ENCODE measurements around the gene MINK1. TPM values are rescaled to one million over a fixed set of nuclear protein-coding genes. Genes with fewer than 3 reads are reported as not detected.
A peak's percentile ranks its signal among the peaks of the same experiment; 100 is the strongest.

Gene MINK1
- polyA plus RNA-seq, 1 donor from 2014 or later = 21.4 TPM

DNA sequence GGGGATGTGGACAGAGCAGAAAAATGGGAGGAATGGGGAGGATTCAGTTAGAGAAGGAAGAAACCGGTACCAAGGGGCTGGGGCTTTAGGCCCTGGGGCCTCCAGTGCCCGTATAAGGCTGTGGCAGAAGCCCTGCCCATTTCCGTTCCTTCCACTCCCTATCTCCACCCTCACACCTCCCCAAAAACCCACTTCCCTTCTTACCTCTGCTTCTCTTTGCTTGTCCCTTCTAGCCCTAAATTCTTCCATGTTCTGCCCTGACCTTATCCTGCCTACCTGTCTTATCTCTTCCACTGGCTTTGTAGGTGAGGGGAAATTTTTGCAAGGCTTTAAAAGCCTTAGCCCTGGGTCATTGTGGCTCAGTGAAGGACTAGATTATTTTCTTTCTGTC lies 111.0 kb downstream of the MINK1 start:
- Mint-ChIP-seq H3K27me3 (no peaks in the 10 kb centered on the region), H3K9me3 (no peaks in the 10 kb centered on the region), H3K36me3 (peaks cover 5% of the 10 kb centered on the region), H3K4me3 (peak overlapping the region; percentile 79 to 94 (median 92)), H3K4me1 (peaks cover 42 to 56% (median 42%) of the 10 kb centered on the region in 3 donors), H3K27ac (peak overlapping the region; percentile 16 to 97 (median 90))

- Mint-ChIP-seq H3K27me3 (no peaks in the 10 kb centered on the region), H3K9me3 (no peaks in the 10 kb centered on the region), H3K4me3 (peak overlapping the region; percentile 79 to 97 (median 94)), H3K27ac (peak overlapping the region; percentile 16 to 97 (median 90)), H3K4me1 (peaks cover 41 to 54% (median 42%) of the 10 kb centered on the region in 3 donors), H3K36me3 (peaks cover 5% of the 10 kb centered on the region)
Measured at GRCh38 chr17:4944554-4945175, 111.5 kb downstream of the MINK1 start.

- H3K9me3 Mint-ChIP-seq = no peaks in the 10 kb centered on the region
- peak overlapping the region; percentile 79 to 97 (median 94) for H3K4me3 Mint-ChIP-seq
- H3K4me1 Mint-ChIP-seq = peaks cover 37 to 53% (median 39%) of the 10 kb centered on the region in 3 donors
- peak overlapping the region; percentile 90 to 97 (median 94) for H3K27ac Mint-ChIP-seq
- peaks cover 5% of the 10 kb centered on the region for H3K36me3 Mint-ChIP-seq
- H3K27me3 Mint-ChIP-seq = no peaks in the 10 kb centered on the region
Measured at GRCh38 chr17:4945176-4945943, 112.2 kb downstream of the MINK1 start.

DNA sequence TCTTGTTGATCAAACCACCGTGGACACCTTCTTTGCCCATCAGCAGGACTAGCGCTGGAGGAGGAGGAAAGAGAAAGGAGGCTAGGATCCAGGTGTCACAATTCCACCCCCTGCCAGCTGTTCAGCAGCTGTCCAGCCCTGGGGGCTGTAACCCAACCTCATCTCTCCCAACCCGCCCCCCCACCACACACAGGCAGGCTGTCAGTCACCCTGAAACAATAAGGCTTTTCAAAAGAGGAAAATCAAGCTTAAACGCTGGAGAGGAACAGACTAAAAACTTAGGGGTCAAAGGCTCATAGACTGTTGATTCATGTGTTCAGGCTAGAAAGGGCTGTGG lies 112.8 kb downstream of the MINK1 start:
- H3K27ac Mint-ChIP-seq = peak overlapping the region; percentile 90 to 97 (median 93)
- H3K9me3 Mint-ChIP-seq = no peaks in the 10 kb centered on the region
- H3K4me3 Mint-ChIP-seq = peak overlapping the region; percentile 91 to 99 (median 96)
- peaks cover 37 to 53% (median 41%) of the 10 kb centered on the region in 3 donors for H3K4me1 Mint-ChIP-seq
- H3K36me3 Mint-ChIP-seq = peaks cover 5% of the 10 kb centered on the region
- no peaks in the 10 kb centered on the region for H3K27me3 Mint-ChIP-seq

DNA sequence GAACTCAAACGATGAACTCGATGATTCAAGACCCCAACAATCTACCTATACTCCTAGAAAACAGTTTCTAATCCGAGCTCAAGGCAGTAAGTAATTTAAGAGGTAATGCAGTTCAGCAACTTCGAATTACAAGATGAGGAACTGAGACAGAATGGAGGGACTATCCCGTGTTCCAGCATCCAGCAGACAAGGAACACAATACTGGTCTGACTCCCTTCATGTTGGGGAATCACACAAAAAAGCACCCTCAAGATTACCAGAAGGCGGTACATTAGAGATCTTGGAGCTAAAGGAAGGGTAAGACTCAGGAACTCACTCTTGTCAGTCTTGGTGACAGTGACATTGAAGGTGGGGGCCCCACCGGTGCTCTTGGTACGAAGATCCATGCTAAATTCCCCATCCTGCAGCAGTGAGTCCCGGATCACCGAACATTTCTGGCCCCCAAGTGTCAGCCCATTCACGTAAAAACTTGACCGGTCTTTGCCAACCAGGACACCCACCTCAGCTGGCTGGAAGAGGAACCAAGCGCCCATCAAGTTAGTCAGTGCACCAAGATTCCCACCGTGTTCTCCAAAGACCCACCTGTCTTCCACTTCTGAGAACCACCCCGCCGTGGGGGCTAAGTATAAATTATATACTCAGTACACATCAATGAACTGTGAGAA lies 113.3 kb downstream of the MINK1 start:
- Mint-ChIP-seq H3K27me3 (no peaks in the 10 kb centered on the region), H3K9me3 (no peaks in the 10 kb centered on the region), H3K36me3 (peaks cover 5% of the 10 kb centered on the region), H3K4me3 (peak overlapping the region; percentile 91 to 99 (median 96)), H3K27ac (peak overlapping the region; percentile 90 to 97 (median 93)), H3K4me1 (peaks cover 32 to 49% (median 37%) of the 10 kb centered on the region in 3 donors)

GRCh38 chr17:4947010-4947410 lies 113.9 kb downstream of the MINK1 start:
- peaks cover 3% of the 10 kb centered on the region for H3K36me3 Mint-ChIP-seq
- peaks cover 26 to 43% (median 32%) of the 10 kb centered on the region in 3 donors for H3K4me1 Mint-ChIP-seq
- H3K27me3 Mint-ChIP-seq = no peaks in the 10 kb centered on the region
- peak overlapping the region; percentile 91 to 99 (median 96) for H3K4me3 Mint-ChIP-seq
- H3K27ac Mint-ChIP-seq = peak overlapping the region; percentile 90 to 97 (median 93)
- no peaks in the 10 kb centered on the region for H3K9me3 Mint-ChIP-seq

Other genes with a start within 250 kb of the MINK1 start
- gene SMTNL2, start 248.8 kb upstream of the MINK1 start, polyA plus RNA-seq = not detected
- 0.41 TPM for gene ALOX15, start 191.7 kb upstream of the MINK1 start, polyA plus RNA-seq
- 12.7 TPM for gene PELP1, start 129.2 kb upstream of the MINK1 start, polyA plus RNA-seq
- 21.5 TPM for gene ARRB2, start 122.7 kb upstream of the MINK1 start, polyA plus RNA-seq
- gene MED11, start 101.9 kb upstream of the MINK1 start, polyA plus RNA-seq = 48.1 TPM
- gene ZMYND15, start 93.5 kb upstream of the MINK1 start, polyA plus RNA-seq = not detected
- 17.7 TPM for gene CXCL16, start 93.4 kb upstream of the MINK1 start, polyA plus RNA-seq
- not detected for gene TM4SF5, start 61.5 kb upstream of the MINK1 start, polyA plus RNA-seq
- gene VMO1, start 47.0 kb upstream of the MINK1 start, polyA plus RNA-seq = not detected
- gene GLTPD2, start 44.4 kb upstream of the MINK1 start, polyA plus RNA-seq = not detected
- 261 TPM for gene PSMB6, start 37.2 kb upstream of the MINK1 start, polyA plus RNA-seq
- gene PLD2, start 26.2 kb upstream of the MINK1 start, polyA plus RNA-seq = 4.9 TPM
- 1.0 TPM for gene C17orf107, start 66.2 kb downstream of the MINK1 start, polyA plus RNA-seq
- 0.89 TPM for gene CHRNE, start 69.8 kb downstream of the MINK1 start, polyA plus RNA-seq
- 0.26 TPM for gene GP1BA, start 98.9 kb downstream of the MINK1 start, polyA plus RNA-seq
- 70.9 TPM for gene SLC25A11, start 106.7 kb downstream of the MINK1 start, polyA plus RNA-seq
- 27.3 TPM for gene RNF167, start 106.9 kb downstream of the MINK1 start, polyA plus RNA-seq
- gene PFN1, start 115.2 kb downstream of the MINK1 start, polyA plus RNA-seq = 1,903 TPM
- 3.1 TPM for gene ENO3, start 117.8 kb downstream of the MINK1 start, polyA plus RNA-seq
- gene SPAG7, start 134.5 kb downstream of the MINK1 start, polyA plus RNA-seq = 97.1 TPM
- 19.1 TPM for gene CAMTA2, start 154.3 kb downstream of the MINK1 start, polyA plus RNA-seq
- 0.36 TPM for gene INCA1, start 164.2 kb downstream of the MINK1 start, polyA plus RNA-seq
- 15.0 TPM for gene KIF1C, start 164.6 kb downstream of the MINK1 start, polyA plus RNA-seq
- not detected for gene SLC52A1, start 202.1 kb downstream of the MINK1 start, polyA plus RNA-seq
- gene ZFP3, start 245.1 kb downstream of the MINK1 start, polyA plus RNA-seq = 1.4 TPM